DMS153 (cell line): ENCODE measurements around the gene CEL.
A peak's percentile ranks its signal among the peaks of the same experiment; 100 is the strongest.

Experiments
- DNase-seq: peaks from one replicate; lab custom pipeline; 2025; lab: John Stamatoyannopoulos, UW

The CEL gene

DNA sequence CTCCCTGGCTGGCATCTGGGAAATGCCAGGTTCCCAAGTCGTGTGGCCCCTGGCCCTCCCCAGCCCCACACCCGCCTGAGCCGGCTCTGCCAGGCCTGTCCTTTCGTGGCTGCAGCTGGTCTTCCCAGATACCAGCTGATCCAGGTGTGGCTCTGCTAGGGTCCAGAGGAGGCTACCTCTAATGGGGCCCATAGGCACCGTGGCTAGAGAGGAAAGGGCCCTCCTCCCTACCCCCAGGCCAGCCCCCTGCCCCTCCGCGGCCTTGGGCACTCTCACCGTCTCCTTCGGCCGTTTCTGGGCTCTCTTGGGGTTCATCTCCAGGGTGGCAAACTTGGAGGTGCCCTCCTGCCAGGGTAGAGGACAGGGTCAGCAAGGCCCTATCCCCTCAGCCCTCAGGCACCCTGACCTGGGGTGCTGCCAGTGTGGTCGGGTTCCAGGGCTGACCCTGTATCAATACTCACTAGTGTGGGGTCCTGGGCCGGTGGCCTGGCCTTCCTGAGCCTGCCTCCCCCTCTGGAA is 42.3 kb downstream of the CEL start:
- DNase-seq, result no peak

DNA sequence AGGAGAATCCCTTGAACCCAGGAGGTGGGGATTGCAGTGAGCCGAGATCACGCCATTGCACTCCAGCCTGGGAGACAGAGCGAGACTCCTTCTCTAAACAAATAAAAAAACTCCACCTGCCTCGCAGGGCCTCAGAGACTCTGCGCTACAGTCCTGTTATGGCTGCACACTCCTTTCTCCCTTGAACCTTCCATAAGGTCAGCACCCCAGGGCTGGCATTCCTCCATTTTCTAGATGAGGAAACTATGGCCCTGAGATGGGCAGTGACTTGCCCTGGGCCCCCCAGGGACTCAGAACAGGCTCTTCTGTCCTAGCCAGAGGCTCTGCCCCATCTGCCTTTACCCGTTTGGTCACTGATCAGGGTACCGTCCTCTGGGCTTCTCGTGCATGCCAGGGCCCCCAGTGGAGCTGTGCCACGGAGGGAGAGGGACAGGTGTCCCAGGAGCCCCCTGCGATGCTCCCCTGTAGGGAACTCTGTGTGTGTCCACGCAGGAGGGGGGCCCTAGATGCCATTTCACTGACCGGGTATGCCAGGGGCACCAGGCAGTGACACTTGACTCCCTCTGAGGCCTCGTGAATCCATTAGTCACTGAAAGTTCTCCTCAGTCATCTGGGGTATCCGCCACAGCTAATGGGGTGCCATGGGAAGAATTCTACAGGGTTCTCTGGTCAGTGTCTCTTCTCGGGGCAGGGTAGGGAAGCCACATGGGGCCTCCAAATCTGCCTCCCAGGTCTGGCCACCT is 43.1 kb downstream of the CEL start:
- DNase-seq, result no peak

DNA sequence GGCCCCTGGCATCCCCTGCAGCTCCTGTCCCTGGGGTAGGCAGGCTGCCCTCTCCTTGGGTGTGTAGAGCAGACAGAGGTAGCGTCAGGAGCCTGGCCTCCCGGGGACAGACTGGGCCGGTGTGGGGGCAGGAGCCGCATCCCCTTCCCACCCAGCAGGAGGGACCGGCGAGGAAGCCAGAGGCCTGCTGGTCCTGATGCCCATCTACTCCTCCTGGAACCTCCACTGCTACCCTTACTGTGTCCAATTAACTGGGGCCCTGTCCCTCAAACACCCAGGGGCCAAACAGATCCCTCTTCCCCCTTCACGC is 43.6 kb downstream of the CEL start:
- DNase-seq, result no peak

DNA sequence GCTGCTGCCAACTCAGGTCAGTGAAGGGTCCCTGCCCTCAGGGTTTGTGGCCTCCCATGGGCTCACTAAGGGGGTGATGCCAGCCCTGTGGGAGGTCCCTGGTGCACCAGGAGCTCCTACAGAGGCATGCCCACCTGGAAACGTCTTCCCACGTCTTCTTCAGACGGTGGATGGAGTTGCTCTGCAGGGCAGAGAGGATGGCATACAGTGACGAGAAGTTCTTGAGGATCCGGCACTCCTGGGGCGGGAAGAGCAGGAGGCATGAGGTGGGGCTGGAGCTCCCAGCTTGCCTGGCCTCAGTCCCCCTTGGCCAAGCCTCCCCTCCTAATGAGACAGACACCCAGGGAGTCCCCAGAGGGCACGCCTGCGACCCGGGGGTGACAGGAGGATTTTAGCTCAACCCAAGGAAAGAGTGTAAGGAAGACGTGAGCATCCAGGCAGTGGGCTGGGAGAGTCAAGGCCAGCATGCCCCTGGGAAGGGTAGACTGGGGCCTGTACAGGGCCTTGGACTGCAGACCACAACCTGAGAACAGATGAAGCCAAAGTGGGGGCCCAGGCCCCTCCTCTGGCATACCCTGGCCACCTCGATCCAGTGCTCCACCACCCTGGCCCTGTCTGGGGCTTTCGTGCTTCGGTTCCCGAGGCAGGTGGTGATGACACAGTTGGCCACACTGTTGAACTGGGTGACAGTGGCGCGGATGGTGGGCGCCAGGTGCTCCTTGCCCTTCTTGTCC is 44.9 kb downstream of the CEL start:
- DNase-seq, result no peak

DNA sequence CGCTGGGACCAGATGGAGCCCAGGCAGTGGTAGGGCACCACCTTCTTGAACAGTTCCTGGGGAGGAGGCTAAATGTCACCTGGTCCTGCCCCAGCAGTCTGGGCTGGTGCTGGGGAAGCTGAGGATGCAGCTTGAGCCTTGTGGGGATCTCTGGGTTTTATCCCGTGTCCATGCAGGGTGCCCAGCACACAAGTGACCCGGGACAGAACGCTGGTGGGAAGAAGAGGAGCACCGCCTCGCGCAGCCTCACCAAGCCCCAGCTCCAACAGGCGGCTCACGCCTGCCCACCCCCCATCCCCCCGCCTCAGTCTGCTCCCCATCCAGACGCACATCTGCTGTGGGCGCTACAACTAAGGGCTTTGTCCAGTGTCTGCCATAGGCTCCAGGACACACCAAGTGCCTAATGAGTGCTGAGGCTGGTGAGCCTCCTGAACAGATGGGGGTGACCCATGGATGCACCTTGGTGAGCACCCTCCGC is 45.5 kb downstream of the CEL start:
- no peak for DNase-seq

DNA sequence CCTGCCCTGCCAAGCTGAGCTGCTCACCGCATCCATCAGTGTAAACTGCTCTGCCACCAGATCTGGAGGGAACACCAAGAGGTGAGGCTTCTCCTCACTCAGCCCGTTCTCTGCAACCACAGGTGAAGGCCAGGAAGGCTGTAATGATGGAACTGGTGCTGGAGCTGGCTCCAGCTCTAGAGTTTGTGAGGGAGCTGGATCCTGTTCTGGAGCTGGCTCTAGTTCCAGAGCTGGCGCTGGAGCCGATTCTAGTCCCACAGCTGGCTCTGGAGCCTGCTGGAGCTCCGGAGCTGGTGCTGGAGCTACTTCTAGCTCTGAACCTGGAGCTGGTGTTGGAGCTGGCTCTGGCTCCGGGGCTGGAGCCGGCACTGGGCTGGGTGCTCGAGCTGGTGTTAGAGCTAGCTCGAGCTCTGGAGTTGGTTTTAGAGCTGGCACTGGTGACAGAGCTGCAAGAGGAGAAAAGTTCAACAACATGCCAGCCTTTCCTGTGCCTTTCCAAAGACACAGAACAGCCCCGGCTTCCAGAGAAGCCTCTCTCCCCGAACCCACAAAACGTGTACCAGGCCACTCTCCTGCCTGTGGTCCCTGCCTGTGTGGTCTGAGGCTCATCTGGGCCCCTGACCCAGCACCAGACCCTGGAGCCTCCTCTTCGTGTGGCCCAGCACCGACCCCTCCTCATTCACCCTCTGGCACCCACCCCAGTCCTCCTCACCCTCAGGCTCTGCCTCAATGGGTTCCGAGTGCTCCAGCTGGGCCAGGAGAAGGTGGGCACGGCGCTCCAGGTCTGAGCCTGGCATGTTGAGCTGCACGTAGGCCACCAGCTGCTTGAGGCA is 46.4 kb downstream of the CEL start:
- no peak for DNase-seq

DNA sequence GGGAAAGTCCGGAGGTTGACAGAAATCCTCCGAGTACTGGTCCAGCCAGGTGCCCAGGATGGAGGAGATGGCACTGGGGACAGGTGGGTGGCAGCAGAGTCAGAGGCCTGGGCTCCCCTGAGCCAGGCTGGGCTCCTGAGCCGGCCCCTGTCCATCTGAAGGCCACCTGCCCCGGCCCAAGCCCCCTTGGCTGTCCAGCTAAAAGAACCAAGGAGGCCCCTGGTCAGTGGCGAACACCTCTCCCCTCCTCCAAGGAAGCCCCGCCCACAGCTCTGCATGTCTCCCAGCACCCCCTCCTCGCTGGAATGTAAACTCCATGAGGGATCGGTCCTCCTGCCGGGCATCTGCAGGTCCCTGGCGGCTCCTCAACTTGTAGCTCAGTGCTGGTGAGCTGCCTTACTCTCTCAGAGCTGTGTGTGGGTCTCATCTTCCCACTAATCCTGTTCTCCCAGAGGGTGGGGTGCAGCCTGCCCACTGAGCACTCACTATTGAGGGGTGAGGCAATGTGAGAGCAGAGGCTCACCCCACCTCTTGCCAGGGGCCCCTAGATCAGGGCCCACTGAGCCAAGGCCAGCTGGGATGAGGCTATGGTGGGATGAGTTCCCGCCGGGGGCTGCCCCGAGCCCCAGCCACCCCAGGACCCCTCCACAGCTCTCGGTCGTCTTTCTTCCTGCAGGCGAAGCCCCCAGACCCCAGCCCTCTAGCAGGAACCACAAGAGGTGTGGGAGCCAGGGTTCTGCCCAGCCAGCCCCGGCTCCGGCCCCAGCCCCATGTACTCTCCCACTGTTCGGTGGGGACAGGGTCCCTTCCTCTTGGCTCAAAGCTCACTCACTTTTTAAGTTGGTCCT is 47.2 kb downstream of the CEL start:
- no peak for DNase-seq

DNA sequence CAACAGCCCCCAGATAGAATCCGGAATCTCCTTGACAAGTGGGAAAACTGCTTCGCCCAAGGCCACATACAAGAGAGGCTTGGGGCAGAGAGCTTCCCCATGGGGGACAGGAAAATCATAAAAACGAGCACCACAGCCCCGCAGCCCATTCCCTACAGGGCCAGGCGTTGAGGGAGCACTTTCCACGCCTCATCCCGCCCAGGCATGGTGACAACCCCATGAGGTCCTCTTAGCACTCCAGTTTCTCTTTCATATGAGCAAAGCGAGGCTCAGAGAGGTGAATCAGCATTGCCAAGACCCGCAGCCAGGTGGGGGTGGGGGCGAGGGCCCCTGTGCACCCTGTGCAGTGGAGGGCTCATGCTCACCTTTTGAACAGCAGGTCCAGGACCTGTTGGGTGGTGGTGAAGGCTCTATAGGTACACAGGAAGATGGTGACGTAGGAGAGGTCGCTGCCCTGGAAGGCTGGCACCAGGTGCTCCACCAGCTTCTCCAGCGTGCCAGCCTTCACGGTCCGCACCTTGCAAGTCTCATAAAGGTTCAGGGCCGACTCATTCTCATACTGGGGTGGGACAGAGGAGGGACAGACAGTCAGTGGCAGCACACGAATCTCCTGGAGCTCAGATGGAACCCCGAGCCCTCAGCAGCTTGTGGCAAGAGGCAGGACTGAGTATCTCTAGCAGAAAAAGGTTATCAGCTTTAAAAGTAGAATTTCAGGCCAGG is 48.3 kb downstream of the CEL start:
- no peak for DNase-seq

DNA sequence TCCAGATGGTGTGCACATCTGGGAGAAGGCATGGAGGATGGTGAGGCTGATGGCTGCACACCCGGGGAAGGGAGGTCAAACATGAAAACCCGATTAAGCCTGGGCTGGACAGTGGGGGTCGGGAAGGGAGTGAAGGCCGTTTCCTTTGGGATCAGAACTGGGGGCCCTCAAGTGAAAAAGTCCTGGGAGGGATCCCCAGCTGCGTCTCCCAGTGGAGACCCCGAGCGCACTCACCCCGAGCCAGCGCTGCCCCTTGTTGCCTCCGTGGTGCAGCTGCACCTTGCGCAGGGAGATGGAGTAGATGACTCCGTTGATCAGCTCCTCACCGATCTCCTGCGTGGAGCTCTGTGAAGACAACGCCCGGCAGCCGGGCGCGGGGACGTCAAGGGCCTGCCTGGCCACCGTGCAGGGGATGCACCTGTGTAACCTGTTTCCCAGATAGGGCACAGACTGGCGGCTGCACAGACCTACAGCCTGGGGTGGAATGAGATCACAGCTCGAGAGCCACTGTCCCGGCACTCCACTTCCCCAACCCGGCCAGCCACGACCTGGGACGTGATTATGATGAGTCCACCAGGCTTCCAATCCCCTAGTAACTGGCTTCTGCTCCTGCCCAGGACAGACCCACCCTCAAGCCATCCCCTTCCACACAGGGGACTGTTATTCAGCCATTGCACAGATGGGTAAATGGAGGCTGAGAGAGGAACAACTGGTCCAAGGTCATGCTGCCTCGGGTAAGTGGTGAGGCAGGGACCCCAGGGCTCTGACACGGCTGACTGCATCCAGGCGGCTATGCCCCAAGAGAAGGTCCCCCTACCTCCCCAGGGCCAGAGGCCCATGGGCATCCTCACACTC is 50.3 kb downstream of the CEL start:
- no peak for DNase-seq

DNA sequence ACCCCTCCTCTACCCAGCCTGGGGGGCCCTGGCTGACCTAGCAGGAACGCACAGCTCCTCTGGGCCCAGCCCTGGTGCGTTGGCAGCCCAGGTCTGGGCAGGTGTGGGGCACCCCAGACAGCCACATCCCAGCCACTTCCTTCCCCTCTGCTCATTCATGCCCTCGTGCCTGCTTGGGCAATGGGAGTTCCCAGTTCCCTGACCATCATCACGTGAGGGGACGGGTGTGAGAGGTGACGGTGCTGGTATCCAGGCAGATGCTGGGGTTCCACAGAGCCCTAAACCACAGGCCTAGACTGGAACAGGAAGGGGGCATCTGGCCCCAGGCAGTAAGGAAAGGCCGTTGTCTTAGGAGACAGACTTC is 50.9 kb downstream of the CEL start:
- no peak for DNase-seq

DNA sequence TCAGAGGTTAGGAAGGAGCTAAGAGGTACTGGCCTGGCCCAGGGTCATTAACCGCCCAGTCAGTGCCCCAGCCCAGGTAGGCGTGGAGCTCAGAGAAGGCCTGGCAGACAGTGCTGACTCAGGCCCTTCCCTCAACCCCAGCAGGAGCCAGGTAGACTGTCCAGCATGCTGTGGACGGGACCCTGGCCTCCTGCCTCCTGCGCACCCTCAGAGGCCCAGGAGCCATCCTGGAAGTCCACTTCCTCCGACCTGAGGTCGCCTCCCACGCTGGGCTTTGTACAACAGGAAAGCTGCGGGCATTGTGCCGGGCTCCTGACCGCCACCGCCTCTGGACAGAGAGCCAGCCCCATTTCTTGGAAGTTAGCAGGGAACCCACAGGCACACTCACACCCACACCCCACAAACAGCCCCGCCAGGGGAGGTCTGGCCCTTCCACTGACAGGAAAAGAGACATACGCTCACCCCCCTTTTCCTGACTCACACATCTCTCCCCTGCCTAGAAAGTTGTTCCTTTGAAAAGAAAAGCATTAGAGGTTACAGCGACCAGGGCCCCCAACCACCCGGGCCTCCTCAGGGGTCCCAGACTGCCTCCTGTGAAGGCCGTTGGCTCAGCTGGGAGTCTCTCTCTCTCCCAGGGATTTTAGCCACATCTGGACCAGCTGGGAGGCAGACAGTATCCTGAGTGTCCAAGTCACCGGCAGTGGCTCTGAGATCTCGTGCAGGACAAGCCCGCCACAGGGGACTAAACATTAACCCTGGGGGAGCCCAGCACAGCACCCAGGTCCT is 51.6 kb downstream of the CEL start:
- DNase-seq, result no peak

DNA sequence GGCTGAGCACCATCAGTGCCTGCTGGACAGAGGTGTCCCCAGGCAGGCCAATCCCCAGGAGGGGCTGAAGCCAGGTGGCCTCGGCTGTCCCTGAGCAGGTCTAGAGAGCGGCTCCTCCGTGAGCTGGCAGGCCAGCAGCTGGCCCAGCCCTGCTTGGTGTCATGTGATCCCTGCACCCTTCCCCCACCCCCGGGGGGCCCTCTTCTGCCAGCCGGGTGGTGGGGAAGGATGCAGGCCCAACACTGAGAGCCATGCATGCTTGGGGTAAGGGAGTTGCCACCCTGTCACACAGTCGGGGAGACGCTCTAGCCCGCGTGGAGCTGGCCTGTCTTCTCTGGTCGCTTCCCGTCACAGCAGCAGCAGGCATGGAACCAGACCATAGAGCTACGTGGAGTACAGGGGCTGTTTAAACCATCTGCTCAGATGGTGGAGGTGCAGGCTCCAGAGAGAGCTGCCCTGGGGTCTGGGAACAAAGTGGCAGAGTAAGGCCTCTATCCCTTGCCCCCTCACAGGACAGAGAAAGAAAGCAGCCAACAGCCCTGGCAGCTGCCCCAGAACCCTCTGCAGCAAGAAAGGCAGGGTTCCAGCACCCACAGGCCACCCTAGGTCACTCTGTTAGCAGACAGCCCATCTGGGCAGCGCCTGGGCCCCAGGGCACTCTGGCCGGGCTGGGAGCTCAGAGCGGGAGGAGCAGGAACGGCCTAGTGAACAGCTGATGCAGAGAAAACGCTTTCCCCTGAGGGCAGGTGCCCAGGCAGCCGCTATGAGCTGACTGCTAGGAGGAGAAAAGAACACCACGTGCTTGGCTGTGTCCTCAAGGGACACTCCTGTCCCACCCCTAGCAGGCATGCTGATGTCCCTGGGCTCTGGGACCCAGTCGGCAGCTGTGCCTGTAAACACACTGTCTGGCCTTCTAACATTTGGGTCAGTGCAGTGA is 52.4 kb downstream of the CEL start:
- DNase-seq, result peak; percentile 70

DNA sequence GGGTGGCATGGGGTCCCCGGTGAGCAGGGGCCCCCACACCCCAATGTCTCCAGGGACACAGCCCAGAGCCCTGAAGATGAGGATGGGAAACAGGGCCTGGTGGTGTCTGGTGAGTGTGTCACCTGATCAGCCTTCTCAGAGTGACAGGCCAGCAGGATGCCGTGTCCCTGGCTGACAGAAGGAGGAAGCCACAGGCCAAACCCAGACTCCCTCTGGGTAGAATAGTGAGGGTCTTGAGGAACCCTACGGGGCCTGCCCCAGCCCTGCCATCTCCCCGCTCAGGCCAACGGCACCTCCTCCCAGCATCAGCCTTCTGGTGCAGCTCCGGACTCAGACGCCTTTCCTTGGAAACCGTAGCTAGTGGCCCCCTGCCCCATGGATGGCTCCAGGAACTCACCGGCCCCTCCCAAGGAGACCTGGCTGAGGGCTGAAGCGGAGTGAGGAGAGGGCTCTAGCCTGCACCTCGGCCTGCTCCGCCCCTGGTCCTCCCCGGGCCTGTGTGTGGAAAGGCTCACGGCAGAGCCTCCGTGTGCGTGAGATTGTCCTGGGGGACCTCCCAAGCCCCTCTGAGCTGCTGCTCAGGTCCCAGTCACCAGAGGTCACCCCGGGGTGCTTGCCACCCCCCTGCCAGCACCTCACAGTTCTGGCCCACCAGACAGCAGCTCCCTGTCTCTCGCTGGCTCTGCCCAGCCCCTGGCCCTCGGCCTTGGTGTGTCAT is 53.3 kb downstream of the CEL start:
- no peak for DNase-seq

DNA sequence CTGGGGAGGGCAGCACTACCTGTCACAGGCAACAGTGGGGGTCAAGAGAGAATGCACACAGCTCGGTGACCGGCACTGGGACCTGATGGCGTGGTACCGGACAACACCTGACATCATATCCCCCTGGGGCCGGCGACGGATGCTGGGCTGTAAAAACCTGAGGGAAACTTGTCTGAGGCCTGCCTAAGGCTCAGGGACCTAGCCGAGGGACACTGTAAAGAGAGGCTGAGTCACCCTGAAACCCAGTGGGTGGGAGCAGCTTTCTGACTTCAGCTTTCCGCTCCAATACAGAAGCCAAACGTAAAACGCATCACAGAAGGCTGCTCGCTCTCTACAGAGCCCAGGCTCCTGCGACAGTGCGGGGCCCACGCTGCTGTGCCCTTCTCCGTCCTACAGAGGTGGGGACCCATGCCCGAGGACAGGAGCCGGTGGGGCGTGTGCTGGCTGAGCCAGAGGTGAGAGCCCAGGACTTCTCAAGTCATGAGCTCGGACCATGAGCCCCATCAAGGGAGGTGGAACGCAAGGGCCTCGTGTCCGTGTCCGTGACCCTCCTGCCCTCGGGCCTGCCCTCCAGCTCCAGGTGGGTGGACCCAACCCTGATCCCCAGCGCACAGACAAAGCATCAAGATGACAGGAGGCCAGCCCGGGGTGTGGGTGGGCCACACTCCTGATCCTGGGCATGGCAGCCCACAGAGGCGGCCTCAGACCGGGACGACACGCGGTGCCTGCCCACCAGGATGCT is 54.0 kb downstream of the CEL start:
- DNase-seq, result no peak

DNA sequence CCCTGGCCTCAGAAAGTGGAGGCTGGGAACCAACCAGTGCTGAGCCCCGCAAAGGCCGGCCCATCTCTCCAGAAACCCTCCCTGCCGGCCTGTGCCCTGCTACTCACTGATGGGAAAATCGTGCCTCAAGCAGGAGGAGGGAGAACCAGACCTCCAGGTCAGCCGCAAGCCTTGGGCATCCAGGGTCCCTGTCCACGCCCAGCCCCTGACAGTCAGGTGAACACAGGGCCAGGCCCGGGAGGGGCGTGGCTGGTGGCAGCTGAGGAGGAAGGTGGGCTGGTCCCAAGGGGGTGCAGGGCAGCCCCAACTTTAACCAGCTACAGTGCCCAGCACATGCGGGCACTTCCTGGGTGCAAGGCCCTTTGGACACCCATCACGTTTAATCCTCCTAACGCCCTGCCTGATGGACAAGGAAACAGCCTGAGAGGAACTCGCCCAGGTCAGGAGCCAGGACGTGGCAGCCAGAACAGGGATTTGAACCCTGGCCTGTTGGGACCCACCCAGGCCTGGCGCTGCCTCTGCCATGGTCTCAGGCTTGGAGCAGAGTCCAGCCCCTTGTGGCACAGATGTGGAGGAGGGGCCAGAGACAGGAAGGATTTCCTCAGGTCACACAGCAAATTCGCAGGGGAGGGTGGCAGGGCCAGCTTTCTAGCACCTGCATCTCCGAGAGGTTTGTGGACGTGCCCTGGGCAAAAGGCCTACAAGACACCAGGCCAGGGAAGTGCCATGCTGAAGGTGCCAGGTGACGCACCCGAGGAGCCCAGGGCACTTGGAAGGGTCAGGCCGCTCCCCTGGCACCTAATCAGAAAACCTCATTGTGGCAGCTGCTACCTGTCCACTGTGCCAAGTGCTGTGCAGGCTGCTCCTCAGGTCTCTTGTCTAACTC is 54.8 kb downstream of the CEL start:
- no peak for DNase-seq
